Neural progenitor cell (in vitro differentiated cells): ENCODE results near the gene MAP3K9. TPM values are rescaled to one million over a fixed set of nuclear protein-coding genes. Genes with fewer than 3 reads are reported as not detected.
"Not testable (repeated sequence)": the region's sequence is repeated elsewhere in the genome, so short reads cannot be mapped to it uniquely, and the experiment has no call there.

Source experiments
- DNase-seq: peaks from one replicate; pipeline ENCODE4 v3.0.0-alpha.2; 2016; ENCODE audit warnings: low spot score
- H2AFZ ChIP-seq: fragments of 200-600 bp; sonication (generic); replicated peaks from 2 replicates; pipeline ENCODE4 v1.6.1; 2016; ENCODE audit warnings: antibody characterized with exemption
- H3F3A ChIP-seq: fragments of 200-600 bp; sonication (generic); 2 replicates; pipeline ENCODE4 v1.6.1; 2016; ENCODE audit warnings: antibody characterized with exemption, low read depth
- H3K27ac ChIP-seq: fragments of 200-600 bp; sonication (generic); 2 replicates; pipeline ENCODE4 v1.5.1; 2016; ENCODE audit warnings: mild to moderate bottlenecking
- H3K27me3 ChIP-seq: fragments of 200-600 bp; sonication (generic); 2 replicates; pipeline ENCODE4 v1.6.1; 2016; ENCODE audit warnings: mild to moderate bottlenecking, moderate library complexity
- H3K36me3 ChIP-seq: fragments of 200-600 bp; sonication (generic); 2 replicates; pipeline ENCODE4 v1.5.1; 2016
- H3K4me1 ChIP-seq: fragments of 200-600 bp; sonication (generic); 2 replicates; pipeline ENCODE4 v1.6.1; 2016; ENCODE audit warnings: mixed run types
- H3K4me2 ChIP-seq: fragments of 200-600 bp; sonication (generic); 2 replicates; pipeline ENCODE4 v1.6.1; 2016
- H3K4me3 ChIP-seq: fragments of 200-600 bp; sonication (generic); 2 replicates; pipeline ENCODE4 v1.5.1; 2016
- H3K79me2 ChIP-seq: fragments of 200-600 bp; sonication (generic); 2 replicates; pipeline ENCODE4 v1.6.1; 2016; ENCODE audit warnings: low read depth
- H3K9ac ChIP-seq: fragments of 200-600 bp; sonication (generic); 2 replicates; pipeline ENCODE4 v1.6.1; 2016
- H3K9me3 ChIP-seq: fragments of 200-600 bp; sonication (generic); 2 replicates; pipeline ENCODE4 v1.5.1; 2016; ENCODE audit warnings: low read depth
- H4K20me1 ChIP-seq: fragments of 200-600 bp; sonication (generic); 2 replicates; pipeline ENCODE4 v1.6.1; 2016; ENCODE audit warnings: low read depth
- H3K27ac Mint-ChIP-seq: 3 replicates; pipeline ENCODE4 v1.8.0; 2021; ENCODE audit warnings: mixed read lengths
- H3K27me3 Mint-ChIP-seq: 2 replicates; pipeline ENCODE4 v1.8.0; 2022; ENCODE audit warnings: low read depth, mild to moderate bottlenecking, inconsistent platforms, moderate library complexity, mixed read lengths; ENCODE audit not compliant: insufficient read depth
- H3K36me3 Mint-ChIP-seq: 3 replicates; pipeline ENCODE4 v1.8.0; 2021; ENCODE audit warnings: mixed read lengths
- H3K4me1 Mint-ChIP-seq: 3 replicates; pipeline ENCODE4 v1.8.0; 2021; ENCODE audit warnings: mixed read lengths
- H3K4me3 Mint-ChIP-seq: 3 replicates; pipeline ENCODE4 v1.8.0; 2021; ENCODE audit warnings: mild to moderate bottlenecking, moderate library complexity, mixed read lengths
- H3K9me3 Mint-ChIP-seq: 3 replicates; pipeline ENCODE4 v1.8.0; 2020; ENCODE audit warnings: mixed read lengths
- EZH2 ChIP-seq: fragments of 200-600 bp; sonication (generic); IDR thresholded peaks from 2 replicates; pipeline ENCODE4 v1.6.1; 2017; ENCODE audit warnings: antibody characterized with exemption, mild to moderate bottlenecking, moderate library complexity
- EZH2phosphoT487 ChIP-seq: fragments of 200-600 bp; sonication (generic); IDR thresholded peaks from 2 replicates; pipeline ENCODE4 v1.6.1; 2017; ENCODE audit warnings: antibody characterized with exemption
- total RNA-seq: library from RNA; depleted of rRNA; stranded (reverse); fragments of >200 nt; gene quantifications from 2 replicates; pipeline ENCODE4 v1.2.3, GENCODE V29; 2015; ENCODE audit warnings: low replicate concordance
- TF ChIP-seq, protein P1 (sequence below): fragments of 200-600 bp; sonication (generic); IDR thresholded peaks from 2 replicates; pipeline ENCODE4 v1.5.1; 2017; ENCODE audit warnings: antibody characterized with exemption, mild to moderate bottlenecking

Gene MAP3K9
- total RNA-seq, 1 donor from 2014 or later: 14.9 TPM

DNA sequence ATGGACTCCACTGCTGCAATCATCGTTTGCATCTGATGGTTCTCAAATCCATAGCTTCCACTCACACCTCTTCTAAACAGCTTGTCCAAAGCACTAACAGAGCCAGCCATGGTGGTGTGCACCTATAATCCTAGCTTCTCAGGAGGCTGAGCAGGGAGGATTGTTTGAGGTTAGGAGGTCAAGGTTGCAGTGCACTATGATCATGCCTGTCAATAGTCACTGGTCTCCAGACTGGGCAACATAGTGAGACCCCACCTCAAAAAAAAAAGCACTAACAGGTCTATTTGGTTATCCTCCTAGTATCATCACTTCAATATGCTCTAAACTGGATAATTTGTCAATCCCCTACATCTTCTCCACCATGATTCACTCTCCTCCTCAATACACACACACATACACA lies 104.4 kb downstream of the MAP3K9 start:
- peaks cover 2% of the 10 kb centered on the region for H3K27me3 Mint-ChIP-seq
- no peak overlapping the region for H3K4me3 ChIP-seq
- H3K9me3 Mint-ChIP-seq: no peaks in the 10 kb centered on the region
- TF ChIP-seq, protein P1, sequence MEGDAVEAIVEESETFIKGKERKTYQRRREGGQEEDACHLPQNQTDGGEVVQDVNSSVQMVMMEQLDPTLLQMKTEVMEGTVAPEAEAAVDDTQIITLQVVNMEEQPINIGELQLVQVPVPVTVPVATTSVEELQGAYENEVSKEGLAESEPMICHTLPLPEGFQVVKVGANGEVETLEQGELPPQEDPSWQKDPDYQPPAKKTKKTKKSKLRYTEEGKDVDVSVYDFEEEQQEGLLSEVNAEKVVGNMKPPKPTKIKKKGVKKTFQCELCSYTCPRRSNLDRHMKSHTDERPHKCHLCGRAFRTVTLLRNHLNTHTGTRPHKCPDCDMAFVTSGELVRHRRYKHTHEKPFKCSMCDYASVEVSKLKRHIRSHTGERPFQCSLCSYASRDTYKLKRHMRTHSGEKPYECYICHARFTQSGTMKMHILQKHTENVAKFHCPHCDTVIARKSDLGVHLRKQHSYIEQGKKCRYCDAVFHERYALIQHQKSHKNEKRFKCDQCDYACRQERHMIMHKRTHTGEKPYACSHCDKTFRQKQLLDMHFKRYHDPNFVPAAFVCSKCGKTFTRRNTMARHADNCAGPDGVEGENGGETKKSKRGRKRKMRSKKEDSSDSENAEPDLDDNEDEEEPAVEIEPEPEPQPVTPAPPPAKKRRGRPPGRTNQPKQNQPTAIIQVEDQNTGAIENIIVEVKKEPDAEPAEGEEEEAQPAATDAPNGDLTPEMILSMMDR: no peak
- TF ChIP-seq EZH2 (no peak), EZH2phosphoT487 (no peak)
- no peak overlapping the region for H2AFZ ChIP-seq
- H3F3A ChIP-seq: no peaks in the 10 kb centered on the region
- H3K9ac ChIP-seq: no peak overlapping the region
- H3K36me3 ChIP-seq: no peaks in the 10 kb centered on the region
- no peaks in the 10 kb centered on the region for H3K27me3 ChIP-seq
- peaks cover 7% of the 10 kb centered on the region for H3K4me1 Mint-ChIP-seq
- H3K4me1 ChIP-seq: no peaks in the 10 kb centered on the region
- H3K36me3 Mint-ChIP-seq: no peaks in the 10 kb centered on the region
- no peak for DNase-seq
- no peak overlapping the region for H3K4me2 ChIP-seq
- no peaks in the 10 kb centered on the region for H3K79me2 ChIP-seq
- no peaks in the 10 kb centered on the region for H3K9me3 ChIP-seq
- H3K4me3 Mint-ChIP-seq: no peak overlapping the region
- no peak overlapping the region for H3K27ac ChIP-seq
- no peak overlapping the region for H3K27ac Mint-ChIP-seq
- H4K20me1 ChIP-seq: no peaks in the 10 kb centered on the region

DNA sequence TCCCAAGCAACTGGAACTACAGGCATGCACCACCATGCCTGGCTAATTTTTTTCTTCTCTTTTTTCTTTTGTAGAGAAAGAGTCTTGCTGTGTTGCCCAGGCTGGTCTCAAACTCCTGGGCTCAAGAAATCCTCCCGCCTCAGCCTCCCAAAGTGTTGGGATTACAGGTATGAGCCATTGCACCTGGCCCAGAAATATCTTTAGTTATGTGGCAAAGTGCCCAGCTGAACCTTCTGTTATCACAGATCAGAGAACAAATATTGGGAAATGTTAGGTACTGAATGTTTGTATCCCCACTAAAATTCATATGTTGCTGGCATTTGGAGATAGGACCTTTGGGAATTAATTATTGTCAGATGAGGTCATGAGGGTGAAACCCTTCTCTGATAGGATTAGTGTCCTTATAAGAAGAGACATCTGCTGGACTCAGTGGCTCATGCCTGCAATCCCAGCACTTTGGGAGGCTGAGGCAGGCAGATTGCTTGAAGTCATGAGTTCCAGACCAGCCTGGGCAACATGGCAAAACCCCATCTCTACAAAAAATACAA lies 105.6 kb downstream of the MAP3K9 start:
- H3K9me3 ChIP-seq, H3K27me3 Mint-ChIP-seq, H3K27me3 ChIP-seq, H3K4me3 ChIP-seq, H3K4me2 ChIP-seq, H3K27ac ChIP-seq, H3K9me3 Mint-ChIP-seq, H3K36me3 ChIP-seq, H2AFZ ChIP-seq, H3K4me3 Mint-ChIP-seq, H4K20me1 ChIP-seq, H3K79me2 ChIP-seq, H3K4me1 ChIP-seq, H3K36me3 Mint-ChIP-seq, H3K9ac ChIP-seq, H3K4me1 Mint-ChIP-seq, H3F3A ChIP-seq, DNase-seq, H3K27ac Mint-ChIP-seq: not testable (repeated sequence)

DNA sequence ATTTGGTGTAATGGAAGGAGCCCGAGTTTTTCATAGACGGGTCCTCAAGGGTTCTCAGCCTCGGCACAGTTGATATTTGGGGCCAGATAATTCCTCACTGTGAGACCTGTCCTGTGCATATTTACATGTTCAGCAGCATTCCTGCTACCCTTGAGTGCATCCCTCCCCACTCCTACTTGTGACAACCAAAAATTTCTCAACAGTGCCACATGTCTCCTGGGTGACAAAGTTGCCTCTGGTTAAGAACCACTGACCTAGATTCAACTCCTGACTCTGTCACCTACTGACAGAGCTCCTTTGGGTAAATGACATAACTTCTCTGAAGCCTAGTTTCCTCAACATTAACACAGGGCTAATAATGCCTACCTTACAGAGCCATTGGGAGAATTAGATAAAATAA lies 107.2 kb downstream of the MAP3K9 start:
- no peaks in the 10 kb centered on the region for H3K36me3 Mint-ChIP-seq
- no peak overlapping the region for H3K4me2 ChIP-seq
- no peak overlapping the region for H3K9ac ChIP-seq
- H3K79me2 ChIP-seq: no peaks in the 10 kb centered on the region
- H3K27me3 Mint-ChIP-seq: peaks cover 6% of the 10 kb centered on the region
- no peak overlapping the region for H3K4me3 Mint-ChIP-seq
- no peaks in the 10 kb centered on the region for H3K36me3 ChIP-seq
- H3K9me3 ChIP-seq: no peaks in the 10 kb centered on the region
- no peaks in the 10 kb centered on the region for H4K20me1 ChIP-seq
- peaks cover 4% of the 10 kb centered on the region for H3K4me1 Mint-ChIP-seq
- TF ChIP-seq EZH2: no peak
- no peak for DNase-seq
- H3K4me1 ChIP-seq: no peaks in the 10 kb centered on the region
- no peak overlapping the region for H2AFZ ChIP-seq
- no peaks in the 10 kb centered on the region for H3F3A ChIP-seq
- no peak overlapping the region for H3K4me3 ChIP-seq
- H3K27ac Mint-ChIP-seq: no peak overlapping the region
- H3K27me3 ChIP-seq: no peaks in the 10 kb centered on the region
- H3K27ac ChIP-seq: no peak overlapping the region
- no peaks in the 10 kb centered on the region for H3K9me3 Mint-ChIP-seq

DNA sequence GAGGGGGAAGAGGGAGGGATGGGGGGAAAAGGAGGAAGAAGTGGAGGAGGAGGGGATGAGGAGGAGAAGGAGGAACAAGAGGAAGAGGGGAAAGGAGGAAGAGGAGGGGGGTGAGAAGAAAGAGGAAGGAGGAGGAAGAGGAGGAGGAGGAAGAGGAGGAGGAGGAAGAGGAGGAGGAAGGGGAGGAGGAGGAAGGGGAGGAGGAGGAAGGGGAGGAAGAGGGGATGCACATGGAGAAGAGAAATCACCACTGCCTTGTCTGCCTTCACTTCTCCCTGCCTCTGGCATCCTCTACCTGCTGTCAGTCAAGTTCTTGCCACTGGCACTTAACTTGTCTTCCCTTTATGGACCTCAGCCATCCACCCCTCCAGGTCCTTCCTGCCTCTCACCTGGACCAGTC lies 107.7 kb downstream of the MAP3K9 start:
- Histone ChIP-seq H3K9me3 (no peaks in the 10 kb centered on the region), H3K27me3 (no peaks in the 10 kb centered on the region), H4K20me1 (no peaks in the 10 kb centered on the region), H3K27ac (no peak overlapping the region), H3K79me2 (no peaks in the 10 kb centered on the region), H3K36me3 (no peaks in the 10 kb centered on the region), H3K4me3 (no peak overlapping the region), H3K4me2 (no peak overlapping the region), H2AFZ (no peak overlapping the region), H3K4me1 (no peaks in the 10 kb centered on the region), H3K9ac (no peak overlapping the region), H3F3A (no peaks in the 10 kb centered on the region)
- no peak overlapping the region for H3K4me3 Mint-ChIP-seq
- H3K4me1 Mint-ChIP-seq: peaks cover 3% of the 10 kb centered on the region
- no peaks in the 10 kb centered on the region for H3K36me3 Mint-ChIP-seq
- H3K27me3 Mint-ChIP-seq: peaks cover 6% of the 10 kb centered on the region
- no peaks in the 10 kb centered on the region for H3K9me3 Mint-ChIP-seq
- H3K27ac Mint-ChIP-seq: no peak overlapping the region
- no peak for TF ChIP-seq EZH2
- TF ChIP-seq, protein P1: no peak
- no peak for TF ChIP-seq EZH2phosphoT487
- DNase-seq: no peak
